PC-9 (cell line): ENCODE results near the gene CEACAM1.

Source experiments
- CTCF ChIP-seq: fragments of 200-600 bp; sonication (generic); conservative IDR thresholded peaks from 2 replicates; pipeline ENCODE4 v1.6.1; 2017; ENCODE audit warnings: mixed run types, antibody characterized with exemption, mild to moderate bottlenecking, moderate library complexity
- EZH2 ChIP-seq: fragments of 200-600 bp; sonication (generic); IDR thresholded peaks from 2 replicates; pipeline ENCODE4 v1.8.0; 2017; ENCODE audit warnings: antibody characterized with exemption, low read depth

- TF ChIP-seq CTCF: no peak
- no peak for TF ChIP-seq EZH2
These were observed at the start of gene CEACAM1 for GRCh38 chr19:42528354-42529247.
